ENCODE results near the gene IL1RAPL2.
"Not testable (repeated sequence)": the region's sequence is repeated elsewhere in the genome, so short reads cannot be mapped to it uniquely, and the experiment has no call there.

The IL1RAPL2 gene

GRCh38 chrX:105646592-105647372 is 1080.8 kb downstream of the IL1RAPL2 start:
- no peak for DNase-seq

GRCh38 chrX:105647749-105648148 is 1081.8 kb downstream of the IL1RAPL2 start:
- DNase-seq, result no peak

GRCh38 chrX:105648732-105649131 is 1082.7 kb downstream of the IL1RAPL2 start:
- no peak for DNase-seq

- no peak for DNase-seq
These were observed 1084.6 kb downstream of the IL1RAPL2 start for GRCh38 chrX:105650577-105650976.

GRCh38 chrX:105650986-105651385 is 1085.0 kb downstream of the IL1RAPL2 start:
- no peak for DNase-seq

- DNase-seq, result no peak
These were observed 1087.9 kb downstream of the IL1RAPL2 start for GRCh38 chrX:105653891-105654290.

- no peak for DNase-seq
These were observed 1092.1 kb downstream of the IL1RAPL2 start for GRCh38 chrX:105658136-105658535.

- DNase-seq, result no peak
These were observed 1096.2 kb downstream of the IL1RAPL2 start for GRCh38 chrX:105662248-105662647.

- no peak for DNase-seq
These were observed 1098.2 kb downstream of the IL1RAPL2 start for GRCh38 chrX:105664243-105664642.

GRCh38 chrX:105684288-105684687 is 1118.3 kb downstream of the IL1RAPL2 start:
- DNase-seq, result not testable (repeated sequence)

GRCh38 chrX:105694839-105695238 is 1128.8 kb downstream of the IL1RAPL2 start:
- no peak for DNase-seq

- DNase-seq, result no peak
These were observed 1129.5 kb downstream of the IL1RAPL2 start for GRCh38 chrX:105695451-105695850.

GRCh38 chrX:105696870-105697269 is 1130.9 kb downstream of the IL1RAPL2 start:
- DNase-seq, result no peak

GRCh38 chrX:105697984-105698781 is 1132.2 kb downstream of the IL1RAPL2 start:
- DNase-seq, result no peak

GRCh38 chrX:105700331-105700730 is 1134.3 kb downstream of the IL1RAPL2 start:
- DNase-seq, result no peak

GRCh38 chrX:105701310-105702052 is 1135.5 kb downstream of the IL1RAPL2 start:
- no peak for DNase-seq

- no peak for DNase-seq
These were observed 1137.9 kb downstream of the IL1RAPL2 start for GRCh38 chrX:105703876-105704275.

- no peak for DNase-seq
These were observed 1140.0 kb downstream of the IL1RAPL2 start for GRCh38 chrX:105706041-105706440.

- DNase-seq, result no peak
These were observed 1145.8 kb downstream of the IL1RAPL2 start for GRCh38 chrX:105711805-105712204.

- no peak for DNase-seq
These were observed 1149.7 kb downstream of the IL1RAPL2 start for GRCh38 chrX:105715746-105716145.

GRCh38 chrX:105723966-105724735 is 1158.2 kb downstream of the IL1RAPL2 start:
- DNase-seq, result no peak

GRCh38 chrX:105725228-105725627 is 1159.2 kb downstream of the IL1RAPL2 start:
- no peak for DNase-seq

GRCh38 chrX:105738162-105738561 is 1172.2 kb downstream of the IL1RAPL2 start:
- DNase-seq, result no peak

Data from activated gamma-delta T cell treated with Interleukin-2 at 50 U/mL for 16 hours (primary cell).